Testis (tissue), 3 donors: ENCODE results near the gene SENP1. TPM values are rescaled to one million over a fixed set of nuclear protein-coding genes. Genes with fewer than 3 reads are reported as not detected.
"Not testable (repeated sequence)": the region's sequence is repeated elsewhere in the genome, so short reads cannot be mapped to it uniquely, and the experiment has no call there.

ENCODE experiments used
- DNase-seq: peaks from one replicate; pipeline ENCODE4 v3.0.0-alpha.2; 2019
- H3K27ac ChIP-seq, 2 donors: fragments of 200-600 bp; sonication (generic); one replicate each; pipeline ENCODE4 v1.5.1; 2019
- H3K27me3 ChIP-seq: fragments of 200-600 bp; sonication (generic); one replicate; pipeline ENCODE4 v1.5.1; 2019
- H3K36me3 ChIP-seq: fragments of 200-600 bp; sonication (generic); one replicate; pipeline ENCODE4 v1.5.1; 2017; ENCODE audit warnings: low read depth; ENCODE audit errors: missing control alignments
- H3K4me1 ChIP-seq: fragments of 200-600 bp; sonication (generic); one replicate; pipeline ENCODE4 v1.5.1; 2019
- H3K4me3 ChIP-seq, 2 donors: fragments of 200-600 bp; sonication (generic); one replicate each; pipeline ENCODE4 v1.5.1; 2017 to 2019
- H3K9me3 ChIP-seq: fragments of 200-600 bp; sonication (generic); one replicate; pipeline ENCODE4 v1.5.1; 2017
- POLR2A ChIP-seq: fragments of 450-650 bp; IDR thresholded peaks from one replicate; pipeline ENCODE4 v1.6.1; 2017; ENCODE audit warnings: antibody characterized with exemption, mild to moderate bottlenecking, moderate library complexity
- WGBS, 2 donors: methylation state at CpG; one replicate each; pipeline ENCODE4 v1.1.5; 2018; 5-methylcytosine and 5-hydroxymethylcytosine counted together
- intact Hi-C: fragments of 100-400 bp; cut with DNase I; formaldehyde crosslinking; loops from one replicate; pipeline ENCODE4 v1.15.1; 2023; ENCODE audit warnings: low total_unique reads
- polyA plus RNA-seq: library from polyadenylated mRNA; stranded (reverse); fragments of 350-450 nt; fragmentation: Illumina TruSeq; extraction: RNeasy Lipid Tissue Mini Kit (QIAGEN cat#74804); gene quantifications from one replicate; pipeline ENCODE4 v1.2.3, GENCODE V29; 2014; ENCODE audit warnings: low read depth, low replicate concordance; ENCODE audit not compliant: insufficient read depth
- total RNA-seq, 2 donors: library from RNA; depleted of rRNA; stranded (reverse); fragments of >200 nt; gene quantifications; one replicate each; pipeline ENCODE4 v1.2.3, GENCODE V29; 2016
- TF ChIP-seq, protein P1 (sequence below), 3 experiments: fragments of 450-650 bp in 2 of 3; fragments of 200-600 bp in 1 of 3; sonication (generic) in 1 of 3; IDR thresholded peaks; one replicate each; pipeline ENCODE4 v1.5.1; 2016 to 2019; ENCODE audit warnings: antibody characterized with exemption in 3 of 3, mild to moderate bottlenecking in 2 of 3, moderate library complexity in 1 of 3

SENP1 gene
- total and polyA plus RNA-seq, 3 donors from 2014 or later: 84.2 to 148 (median 105) TPM

DNA sequence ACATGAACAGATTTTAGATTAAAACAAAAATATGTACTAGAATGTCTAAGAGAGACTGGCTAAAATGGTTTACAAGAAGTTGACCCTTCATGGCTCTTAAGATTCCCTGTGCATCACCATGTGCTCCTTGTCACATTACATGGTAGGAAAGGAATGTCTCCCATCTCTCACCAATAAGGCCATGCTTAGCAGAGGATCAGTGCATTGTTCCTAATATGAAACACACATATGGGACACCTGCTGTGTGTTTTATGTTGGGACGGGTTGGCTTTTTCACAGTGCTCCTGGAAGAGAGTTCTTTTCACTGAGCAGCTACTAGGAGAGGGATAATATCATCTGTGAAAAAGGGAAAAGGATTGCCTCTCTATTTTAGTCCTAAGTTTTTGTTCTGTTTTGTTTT is 22.9 kb upstream of the SENP1 start:
- no peak for DNase-seq
- WGBS, 2 donors: 93 to 100% methylated on average over 1 of the region's 1 CpG
- no peaks in the 10 kb centered on the region for H3K36me3 ChIP-seq
- TF ChIP-seq, protein P1, sequence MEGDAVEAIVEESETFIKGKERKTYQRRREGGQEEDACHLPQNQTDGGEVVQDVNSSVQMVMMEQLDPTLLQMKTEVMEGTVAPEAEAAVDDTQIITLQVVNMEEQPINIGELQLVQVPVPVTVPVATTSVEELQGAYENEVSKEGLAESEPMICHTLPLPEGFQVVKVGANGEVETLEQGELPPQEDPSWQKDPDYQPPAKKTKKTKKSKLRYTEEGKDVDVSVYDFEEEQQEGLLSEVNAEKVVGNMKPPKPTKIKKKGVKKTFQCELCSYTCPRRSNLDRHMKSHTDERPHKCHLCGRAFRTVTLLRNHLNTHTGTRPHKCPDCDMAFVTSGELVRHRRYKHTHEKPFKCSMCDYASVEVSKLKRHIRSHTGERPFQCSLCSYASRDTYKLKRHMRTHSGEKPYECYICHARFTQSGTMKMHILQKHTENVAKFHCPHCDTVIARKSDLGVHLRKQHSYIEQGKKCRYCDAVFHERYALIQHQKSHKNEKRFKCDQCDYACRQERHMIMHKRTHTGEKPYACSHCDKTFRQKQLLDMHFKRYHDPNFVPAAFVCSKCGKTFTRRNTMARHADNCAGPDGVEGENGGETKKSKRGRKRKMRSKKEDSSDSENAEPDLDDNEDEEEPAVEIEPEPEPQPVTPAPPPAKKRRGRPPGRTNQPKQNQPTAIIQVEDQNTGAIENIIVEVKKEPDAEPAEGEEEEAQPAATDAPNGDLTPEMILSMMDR (IDR thresholded peaks at IDR 0.05): no peak
- TF ChIP-seq POLR2A: no peak
- no peak overlapping the region for H3K27ac ChIP-seq
- H3K9me3 ChIP-seq: no peaks in the 10 kb centered on the region
- H3K4me3 ChIP-seq: no peak overlapping the region
- intact Hi-C loops: no loop called here
- H3K4me1 ChIP-seq: no peaks in the 10 kb centered on the region
- no peaks in the 10 kb centered on the region for H3K27me3 ChIP-seq

DNA sequence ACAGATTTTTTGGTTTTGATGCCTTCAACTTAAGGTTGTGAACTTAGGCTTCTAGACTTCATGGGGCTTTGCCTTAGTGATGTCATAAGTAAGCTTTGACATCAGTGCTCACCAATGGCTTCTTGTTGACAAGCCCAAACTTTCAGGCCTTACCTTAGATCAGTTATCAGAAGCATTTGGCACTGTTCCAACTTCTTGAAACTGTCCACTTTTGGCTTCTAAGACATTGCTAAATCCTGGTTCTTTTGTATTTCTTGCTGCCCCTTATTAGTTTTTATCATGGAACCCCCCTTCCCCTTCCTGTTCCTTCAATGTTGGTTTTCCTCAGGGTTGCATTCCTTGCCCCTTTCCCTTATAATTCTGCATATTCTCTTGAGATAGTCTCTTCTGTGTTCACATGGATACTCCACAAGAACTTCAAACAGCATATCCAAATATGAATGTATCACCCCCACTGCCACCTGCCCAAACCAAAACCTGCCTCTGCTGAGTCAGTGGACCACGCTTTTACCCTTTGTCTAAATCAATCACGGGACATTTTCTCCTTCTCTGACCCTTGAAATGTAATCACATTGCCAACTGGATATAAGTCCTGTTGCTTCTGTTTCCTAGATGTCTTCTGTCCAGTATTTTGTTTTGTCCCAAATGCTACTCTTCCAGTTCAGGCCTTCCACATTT is 21.2 kb upstream of the SENP1 start:
- no peak for DNase-seq
- 96 to 100% methylated on average over 2 of the region's 2 CpGs for WGBS, 2 donors
- H3K36me3 ChIP-seq: no peaks in the 10 kb centered on the region

GRCh38 chr12:48125985-48126384 is 20.1 kb upstream of the SENP1 start:
- intact Hi-C loops: no loop called here
- WGBS, 2 donors: 80 to 84% methylated on average over 4 of the region's 4 CpGs
- DNase-seq: no peak
- Histone ChIP-seq H3K4me1 (no peaks in the 10 kb centered on the region), H3K27ac (no peak overlapping the region), H3K4me3 (no peak overlapping the region), H3K27me3 (no peaks in the 10 kb centered on the region), H3K9me3 (no peaks in the 10 kb centered on the region), H3K36me3 (no peaks in the 10 kb centered on the region)
- no peak for TF ChIP-seq POLR2A
- TF ChIP-seq, protein P1 (IDR thresholded peaks at IDR 0.05): no peak

More for the DNA sequence above, 21.2 kb upstream of the SENP1 start:
- H3K4me3 ChIP-seq: no peak overlapping the region
- no peaks in the 10 kb centered on the region for H3K4me1 ChIP-seq
- H3K27me3 ChIP-seq: no peaks in the 10 kb centered on the region
- intact Hi-C loops: no loop called here
- TF ChIP-seq, protein P1 (IDR thresholded peaks at IDR 0.05): no peak
- TF ChIP-seq POLR2A: no peak
- no peak overlapping the region for H3K27ac ChIP-seq
- H3K9me3 ChIP-seq: no peaks in the 10 kb centered on the region

DNA sequence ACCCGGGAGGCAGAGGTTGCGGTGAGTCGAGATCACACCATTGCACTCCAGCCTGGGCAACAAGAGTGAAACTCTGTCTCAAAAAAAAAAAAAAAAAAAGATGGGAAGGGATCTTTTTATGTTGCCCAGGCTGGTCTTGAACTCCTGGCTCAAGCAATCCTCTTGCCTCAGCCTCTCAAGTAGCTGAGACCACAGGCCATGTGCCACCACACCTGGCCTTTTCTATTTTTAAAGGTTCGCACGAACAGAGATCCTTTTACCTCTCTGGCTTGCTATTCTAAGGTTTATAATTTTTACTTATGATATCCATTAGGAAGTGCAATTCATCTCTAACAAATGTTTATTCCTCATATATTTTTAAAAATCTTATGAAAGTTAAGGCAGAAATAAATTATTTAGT is 19.7 kb upstream of the SENP1 start:
- H3K27ac ChIP-seq, H3K4me3 ChIP-seq, H3K36me3 ChIP-seq, H3K4me1 ChIP-seq, intact Hi-C loops, H3K27me3 ChIP-seq, DNase-seq, H3K9me3 ChIP-seq: not testable (repeated sequence)
- WGBS, 2 donors: 95 to 97% methylated on average over 5 of the region's 5 CpGs

- Histone ChIP-seq H3K36me3 (no peaks in the 10 kb centered on the region), H3K9me3 (no peaks in the 10 kb centered on the region), H3K27me3 (no peaks in the 10 kb centered on the region), H3K4me1 (peaks cover 9% of the 10 kb centered on the region), H3K4me3 (no peak overlapping the region), H3K27ac (no peak overlapping the region)
- no peak for DNase-seq
- whole genome bisulfite sequencing, 2 donors: 73 to 78% methylated on average over 4 of the region's 4 CpGs
- TF ChIP-seq, protein P1 (IDR thresholded peaks at IDR 0.05): no peak
- no peak for TF ChIP-seq POLR2A
- intact Hi-C loops: no loop called here
Observed at GRCh38 chr12:48123169-48123568, 17.3 kb upstream of the SENP1 start.
